CD4-positive, alpha-beta T cell (primary cell): ENCODE results near the gene CDH2. TPM values are rescaled to one million over a fixed set of nuclear protein-coding genes. Genes with fewer than 3 reads are reported as not detected.

Source experiments
- ATAC-seq: fragments of 200-7000 bp; cut with Tn5 transposase; one replicate; pipeline ENCODE4 v1.10.0; 2022; ENCODE audit warnings: mild to moderate bottlenecking; ENCODE audit not compliant: poor library complexity
- CTCF ChIA-PET: fragments of 350-600 bp; sonication (Branson Sonifier 250); formaldehyde crosslinking; loops from one replicate; lab custom pipeline; 2021; ENCODE audit warnings: antibody characterized with exemption, inconsistent platforms; lab: Charles Lee
- POLR2A ChIA-PET: fragments of 350-600 bp; sonication (Branson Sonifier 250); formaldehyde crosslinking; loops from one replicate; lab custom pipeline; 2021; ENCODE audit warnings: antibody characterized with exemption, inconsistent platforms; lab: Charles Lee
- DNase-seq, 14 experiments: peaks; one replicate each; pipeline ENCODE4 v3.0.0-alpha.2; 2013 to 2020; ENCODE audit warnings: mixed read lengths in 2 of 14
- H3K27ac ChIP-seq, 2 donors: one replicate each; pipeline versions ENCODE4 v1.5.1 to v1.7.0; 2013; ENCODE audit warnings: low read length in 2 of 2, low read depth in 1 of 2, mild to moderate bottlenecking in 1 of 2
- H3K27me3 ChIP-seq, 2 experiments: 1 replicate in 1 of 2; 2 replicates in 1 of 2; pipeline versions ENCODE4 v1.6.1 to v1.7.0; 2013; ENCODE audit warnings: low read length in 2 of 2, control low read depth in 1 of 2, mild to moderate bottlenecking in 1 of 2, moderate library complexity in 1 of 2; ENCODE audit not compliant: insufficient read depth in 2 of 2, control insufficient read depth in 1 of 2
- H3K36me3 ChIP-seq: one replicate; pipeline ENCODE4 v1.6.1; 2013; ENCODE audit warnings: low read length, control low read depth; ENCODE audit not compliant: insufficient read depth
- H3K4me1 ChIP-seq: one replicate; pipeline ENCODE4 v1.6.1; 2013; ENCODE audit warnings: low read length, control low read depth; ENCODE audit not compliant: insufficient read depth
- H3K4me3 ChIP-seq: one replicate; pipeline ENCODE4 v1.5.1; 2013; ENCODE audit warnings: mild to moderate bottlenecking, low read length, moderate library complexity
- H3K9me3 ChIP-seq, 2 experiments: 1 replicate in 1 of 2; 2 replicates in 1 of 2; pipeline versions ENCODE4 v1.6.1 to v1.7.0; 2013; ENCODE audit warnings: low read length in 2 of 2, mild to moderate bottlenecking in 2 of 2, control low read depth in 1 of 2, moderate library complexity in 1 of 2; ENCODE audit not compliant: control insufficient read depth in 1 of 2, insufficient read depth in 1 of 2
- H3K27ac Mint-ChIP-seq: one replicate; pipeline ENCODE4 v1.8.0; 2020; ENCODE audit warnings: mixed read lengths
- H3K27me3 Mint-ChIP-seq: one replicate; pipeline ENCODE4 v1.8.0; 2021; ENCODE audit warnings: mixed read lengths
- H3K36me3 Mint-ChIP-seq: one replicate; pipeline ENCODE4 v1.8.0; 2021; ENCODE audit warnings: low read depth, mixed read lengths
- H3K4me1 Mint-ChIP-seq: one replicate; pipeline ENCODE4 v1.8.0; 2021; ENCODE audit warnings: low read depth, mixed read lengths
- H3K4me3 Mint-ChIP-seq: one replicate; pipeline ENCODE4 v1.8.0; 2020; ENCODE audit warnings: mild to moderate bottlenecking, mixed read lengths
- H3K9me3 Mint-ChIP-seq: one replicate; pipeline ENCODE4 v1.8.0; 2020; ENCODE audit warnings: mixed read lengths
- CTCF ChIP-seq: fragments of 200-600 bp; IDR thresholded peaks from one replicate; pipeline ENCODE4 v1.8.0; 2022; ENCODE audit warnings: antibody characterized with exemption, mild to moderate bottlenecking
- intact Hi-C, 2 experiments: fragments of 100-400 bp; cut with DNase I in 1 of 2; cut with micrococcal nuclease in 1 of 2; formaldehyde crosslinking; loops; one replicate each; pipeline versions ENCODE4 v1.15.1 to v1.9.0; 2023 to 2025; cut with DNase I, micrococcal nuclease
- total RNA-seq, 174 experiments: library from RNA in 2 of 174; stranded (reverse) in 2 of 174; gene quantifications; one replicate each; pipeline ENCODE4 v1.2.3 and lab custom pipeline; 2021 to 2026

The CDH2 gene
- total RNA-seq, 2 experiments from 2014 or later, result not detected

- H3K9me3 Mint-ChIP-seq, result peaks cover 4% of the 10 kb centered on the region
- H3K36me3 Mint-ChIP-seq, result no peaks in the 10 kb centered on the region
- no peak overlapping the region for H3K27ac Mint-ChIP-seq
- ATAC-seq (no peak), DNase-seq (no peak)
- no peaks in the 10 kb centered on the region for H3K4me1 Mint-ChIP-seq
- Histone ChIP-seq H3K27me3 (no peaks in the 10 kb centered on the region), H3K4me1 (no peaks in the 10 kb centered on the region), H3K36me3 (no peaks in the 10 kb centered on the region), H3K27ac (no peak overlapping the region), H3K9me3 (peaks cover 0 to 8% of the 10 kb centered on the region in 2 experiments), H3K4me3 (no peak overlapping the region)
- ChIA-PET POLR2A (no interaction called here), CTCF (no interaction called here)
- no peak overlapping the region for H3K4me3 Mint-ChIP-seq
- intact Hi-C loops, result no loop called here
- H3K27me3 Mint-ChIP-seq, result no peaks in the 10 kb centered on the region
- TF ChIP-seq CTCF, result no peak
These were observed 131.6 kb downstream of the CDH2 start for GRCh38 chr18:28045176-28045810.

- Mint-ChIP-seq H3K36me3 (no peaks in the 10 kb centered on the region), H3K27me3 (no peaks in the 10 kb centered on the region), H3K4me3 (no peak overlapping the region), H3K27ac (no peak overlapping the region), H3K4me1 (no peaks in the 10 kb centered on the region), H3K9me3 (peaks cover 4% of the 10 kb centered on the region)
- DNase-seq (no peak), ATAC-seq (no peak)
- CTCF ChIA-PET, result no interaction called here
- Histone ChIP-seq H3K36me3 (no peaks in the 10 kb centered on the region), H3K4me3 (no peak overlapping the region), H3K27me3 (no peaks in the 10 kb centered on the region), H3K9me3 (peaks cover 0 to 8% of the 10 kb centered on the region in 2 experiments), H3K27ac (no peak overlapping the region), H3K4me1 (no peaks in the 10 kb centered on the region)
- TF ChIP-seq CTCF, result no peak
- POLR2A ChIA-PET, result no interaction called here
- intact Hi-C loops, result no loop called here
These were observed 132.9 kb downstream of the CDH2 start for GRCh38 chr18:28044036-28044435.

- Mint-ChIP-seq H3K27ac (no peak overlapping the region), H3K27me3 (no peaks in the 10 kb centered on the region), H3K4me3 (no peak overlapping the region), H3K4me1 (no peaks in the 10 kb centered on the region), H3K9me3 (peaks cover 4% of the 10 kb centered on the region), H3K36me3 (no peaks in the 10 kb centered on the region)
- intact Hi-C loops, result no loop called here
- H3K4me1 ChIP-seq, result no peaks in the 10 kb centered on the region
- ATAC-seq (no peak), DNase-seq (no peak)
- H3K27me3 ChIP-seq, result no peaks in the 10 kb centered on the region
- H3K4me3 ChIP-seq, result no peak overlapping the region
- ChIA-PET POLR2A (no interaction called here), CTCF (interaction anchor here (0.6 kb wide), 1 partner anchor 61 kb away, joined by 4 read pairs; no protein-coding TSS in a partner anchor)
- no peak overlapping the region for H3K27ac ChIP-seq
- H3K36me3 ChIP-seq, result no peaks in the 10 kb centered on the region
- TF ChIP-seq CTCF, result no peak
- H3K9me3 ChIP-seq, result peaks cover 0 to 8% of the 10 kb centered on the region in 2 experiments
These were observed 133.3 kb downstream of the CDH2 start for GRCh38 chr18:28043631-28044030.
